SJSA1 (cell line): ENCODE results near the gene NRXN3. TPM values are rescaled to one million over a fixed set of nuclear protein-coding genes. Genes with fewer than 3 reads are reported as not detected.

Experiments used
- DNase-seq, 2 experiments: peaks; one replicate each; pipeline ENCODE4 v3.0.0-alpha.2; 2015 to 2020; ENCODE audit warnings: low spot score in 2 of 2, low read depth in 1 of 2
- H3K27ac ChIP-seq: fragments of 250-450 bp; sonication (Bioruptor Pico); 2 replicates; pipeline ENCODE4 v1.5.1; 2020; ENCODE audit warnings: mild to moderate bottlenecking, moderate library complexity
- H3K27me3 ChIP-seq: fragments of 250-450 bp; sonication (Bioruptor Pico); replicated peaks from 2 replicates; pipeline ENCODE4 v1.5.1; 2020; ENCODE audit warnings: mild to moderate bottlenecking, moderate library complexity
- H3K36me3 ChIP-seq: fragments of 250-450 bp; sonication (Bioruptor Pico); 2 replicates; pipeline ENCODE4 v1.5.1; 2020; ENCODE audit warnings: mild to moderate bottlenecking
- H3K4me1 ChIP-seq: fragments of 250-450 bp; sonication (Bioruptor Pico); replicated peaks from 2 replicates; pipeline ENCODE4 v1.6.1; 2021; ENCODE audit warnings: mild to moderate bottlenecking
- H3K4me3 ChIP-seq: fragments of 250-450 bp; sonication (Bioruptor Pico); 2 replicates; pipeline ENCODE4 v1.5.1; 2020; ENCODE audit warnings: mild to moderate bottlenecking
- H3K9me3 ChIP-seq: fragments of 250-450 bp; sonication (Bioruptor Pico); replicated peaks from 2 replicates; pipeline ENCODE4 v1.5.1; 2020; ENCODE audit warnings: mild to moderate bottlenecking
- total RNA-seq: library from RNA; depleted of rRNA; stranded (reverse); fragments of >200 nt; shearing (Covaris generic); gene quantifications from 2 replicates; pipeline ENCODE4 v1.2.3, GENCODE V29; 2014

NRXN3 gene
- total RNA-seq, 1 experiment from 2014 or later: 1.0 TPM

- no peak overlapping the region for H3K4me3 ChIP-seq
- H3K27ac ChIP-seq: no peak overlapping the region
- H3K36me3 ChIP-seq: no peaks in the 10 kb centered on the region
- H3K27me3 ChIP-seq: no peaks in the 10 kb centered on the region
- no peak for DNase-seq
- no peaks in the 10 kb centered on the region for H3K9me3 ChIP-seq
- H3K4me1 ChIP-seq: no peaks in the 10 kb centered on the region
Measured at GRCh38 chr14:78367355-78367754, 197.2 kb downstream of the NRXN3 start.

GRCh38 chr14:78383060-78383459, 212.9 kb downstream of the NRXN3 start:
- no peak for DNase-seq
- Histone ChIP-seq H3K4me3 (no peak overlapping the region), H3K4me1 (no peaks in the 10 kb centered on the region), H3K27me3 (no peaks in the 10 kb centered on the region), H3K9me3 (no peaks in the 10 kb centered on the region), H3K36me3 (no peaks in the 10 kb centered on the region), H3K27ac (no peak overlapping the region)

GRCh38 chr14:78398216-78398615, 228.0 kb downstream of the NRXN3 start:
- DNase-seq: no peak
- Histone ChIP-seq H3K4me1 (no peaks in the 10 kb centered on the region), H3K9me3 (no peaks in the 10 kb centered on the region), H3K27me3 (no peaks in the 10 kb centered on the region), H3K4me3 (no peak overlapping the region), H3K27ac (no peak overlapping the region), H3K36me3 (no peaks in the 10 kb centered on the region)

- H3K36me3 ChIP-seq: no peaks in the 10 kb centered on the region
- no peaks in the 10 kb centered on the region for H3K27me3 ChIP-seq
- no peak for DNase-seq
- H3K4me3 ChIP-seq: no peak overlapping the region
- H3K4me1 ChIP-seq: no peaks in the 10 kb centered on the region
- H3K27ac ChIP-seq: no peak overlapping the region
- no peaks in the 10 kb centered on the region for H3K9me3 ChIP-seq
Measured at GRCh38 chr14:78399316-78399889, 229.2 kb downstream of the NRXN3 start.

- Histone ChIP-seq H3K27me3 (no peaks in the 10 kb centered on the region), H3K4me1 (no peaks in the 10 kb centered on the region), H3K4me3 (no peak overlapping the region), H3K27ac (no peak overlapping the region), H3K9me3 (no peaks in the 10 kb centered on the region), H3K36me3 (no peaks in the 10 kb centered on the region)
- no peak for DNase-seq
Measured at GRCh38 chr14:78401866-78402265, 231.7 kb downstream of the NRXN3 start.

GRCh38 chr14:78403278-78403815, 233.2 kb downstream of the NRXN3 start:
- Histone ChIP-seq H3K27ac (no peak overlapping the region), H3K9me3 (no peaks in the 10 kb centered on the region), H3K36me3 (no peaks in the 10 kb centered on the region), H3K4me3 (no peak overlapping the region), H3K27me3 (no peaks in the 10 kb centered on the region), H3K4me1 (no peaks in the 10 kb centered on the region)
- DNase-seq: no peak

GRCh38 chr14:78405079-78405856, 235.1 kb downstream of the NRXN3 start:
- no peaks in the 10 kb centered on the region for H3K4me1 ChIP-seq
- H3K27me3 ChIP-seq: no peaks in the 10 kb centered on the region
- no peaks in the 10 kb centered on the region for H3K36me3 ChIP-seq
- no peak for DNase-seq
- no peak overlapping the region for H3K27ac ChIP-seq
- no peaks in the 10 kb centered on the region for H3K9me3 ChIP-seq
- H3K4me3 ChIP-seq: no peak overlapping the region

- H3K4me1 ChIP-seq: no peaks in the 10 kb centered on the region
- H3K9me3 ChIP-seq: no peaks in the 10 kb centered on the region
- no peak overlapping the region for H3K4me3 ChIP-seq
- no peaks in the 10 kb centered on the region for H3K27me3 ChIP-seq
- H3K27ac ChIP-seq: no peak overlapping the region
- H3K36me3 ChIP-seq: no peaks in the 10 kb centered on the region
- no peak for DNase-seq
Measured at GRCh38 chr14:78412475-78412874, 242.3 kb downstream of the NRXN3 start.

- no peak overlapping the region for H3K4me3 ChIP-seq
- no peaks in the 10 kb centered on the region for H3K9me3 ChIP-seq
- H3K4me1 ChIP-seq: no peaks in the 10 kb centered on the region
- H3K27me3 ChIP-seq: no peaks in the 10 kb centered on the region
- no peak for DNase-seq
- no peaks in the 10 kb centered on the region for H3K36me3 ChIP-seq
- H3K27ac ChIP-seq: no peak overlapping the region
Measured at GRCh38 chr14:78414172-78414571, 244.0 kb downstream of the NRXN3 start.

- Histone ChIP-seq H3K4me3 (no peak overlapping the region), H3K4me1 (no peaks in the 10 kb centered on the region), H3K27me3 (no peaks in the 10 kb centered on the region), H3K9me3 (no peaks in the 10 kb centered on the region), H3K36me3 (no peaks in the 10 kb centered on the region), H3K27ac (no peak overlapping the region)
- DNase-seq: no peak
Measured at GRCh38 chr14:78417532-78417931, 247.4 kb downstream of the NRXN3 start.

- Histone ChIP-seq H3K27ac (no peak overlapping the region), H3K4me3 (no peak overlapping the region), H3K27me3 (no peaks in the 10 kb centered on the region), H3K4me1 (no peaks in the 10 kb centered on the region), H3K36me3 (no peaks in the 10 kb centered on the region), H3K9me3 (no peaks in the 10 kb centered on the region)
- no peak for DNase-seq
Measured at GRCh38 chr14:78424311-78424710, 254.1 kb downstream of the NRXN3 start.

- H3K9me3 ChIP-seq: no peaks in the 10 kb centered on the region
Measured at GRCh38 chr14:78425330-78425729, 255.2 kb downstream of the NRXN3 start.

GRCh38 chr14:78425782-78426181, 255.6 kb downstream of the NRXN3 start:
- Histone ChIP-seq H3K27ac (no peak overlapping the region), H3K9me3 (no peaks in the 10 kb centered on the region), H3K27me3 (no peaks in the 10 kb centered on the region), H3K36me3 (no peaks in the 10 kb centered on the region), H3K4me3 (no peak overlapping the region), H3K4me1 (no peaks in the 10 kb centered on the region)
- no peak for DNase-seq

More at GRCh38 chr14:78425330-78425729, 255.2 kb downstream of the NRXN3 start:
- Histone ChIP-seq H3K4me3 (no peak overlapping the region), H3K4me1 (no peaks in the 10 kb centered on the region), H3K27me3 (no peaks in the 10 kb centered on the region), H3K36me3 (no peaks in the 10 kb centered on the region), H3K27ac (no peak overlapping the region)
- DNase-seq: no peak

- Histone ChIP-seq H3K27me3 (no peaks in the 10 kb centered on the region), H3K36me3 (no peaks in the 10 kb centered on the region), H3K4me1 (no peaks in the 10 kb centered on the region), H3K27ac (no peak overlapping the region), H3K4me3 (no peak overlapping the region), H3K9me3 (no peaks in the 10 kb centered on the region)
- no peak for DNase-seq
Measured at GRCh38 chr14:78432046-78432445, 261.9 kb downstream of the NRXN3 start.
